CD4-positive, alpha-beta T cell treated with Interleukin-4 for 4 hours (primary cell): Measurements from ENCODE around the gene ANGPTL8.

Experiments
- DNase-seq: peaks from one replicate; pipeline ENCODE4 v3.0.0-alpha.2; 2020

ANGPTL8 gene

DNA sequence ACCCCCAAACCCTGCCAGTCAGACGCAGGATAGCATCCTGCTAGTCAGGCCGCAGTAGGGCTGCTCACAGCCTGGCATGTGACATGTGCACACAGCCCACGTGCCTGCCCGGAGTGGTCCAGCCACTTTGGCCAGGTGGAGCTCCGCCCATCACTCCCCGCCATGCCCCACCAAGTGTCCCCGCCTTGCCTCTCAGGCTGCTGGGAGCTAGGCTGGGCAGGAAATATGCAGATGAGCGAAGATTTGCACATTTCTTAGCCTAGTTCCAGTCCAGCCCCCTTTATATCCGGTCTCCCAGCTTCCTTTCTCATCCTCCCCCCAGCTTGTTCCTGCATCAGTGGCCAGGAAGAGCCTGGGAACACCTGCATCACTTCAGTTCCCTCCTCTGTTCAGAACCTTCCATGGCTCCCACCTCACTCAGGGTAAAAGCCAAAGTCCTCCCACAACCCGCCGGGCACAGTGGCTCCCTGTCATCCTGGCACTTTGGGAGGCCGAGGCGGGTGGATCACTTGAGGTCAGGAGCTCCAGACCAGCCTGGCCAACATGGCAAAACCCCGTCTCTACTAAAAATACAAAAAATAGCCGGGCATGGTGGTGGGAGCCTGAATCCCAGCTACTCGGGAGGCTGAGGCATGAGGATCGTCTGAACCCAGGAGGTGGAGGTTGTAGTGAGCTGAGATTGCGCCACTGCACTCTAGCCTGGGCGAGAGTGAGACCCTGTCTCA lies 25.2 kb downstream of the ANGPTL8 start:
- DNase-seq: no peak

DNA sequence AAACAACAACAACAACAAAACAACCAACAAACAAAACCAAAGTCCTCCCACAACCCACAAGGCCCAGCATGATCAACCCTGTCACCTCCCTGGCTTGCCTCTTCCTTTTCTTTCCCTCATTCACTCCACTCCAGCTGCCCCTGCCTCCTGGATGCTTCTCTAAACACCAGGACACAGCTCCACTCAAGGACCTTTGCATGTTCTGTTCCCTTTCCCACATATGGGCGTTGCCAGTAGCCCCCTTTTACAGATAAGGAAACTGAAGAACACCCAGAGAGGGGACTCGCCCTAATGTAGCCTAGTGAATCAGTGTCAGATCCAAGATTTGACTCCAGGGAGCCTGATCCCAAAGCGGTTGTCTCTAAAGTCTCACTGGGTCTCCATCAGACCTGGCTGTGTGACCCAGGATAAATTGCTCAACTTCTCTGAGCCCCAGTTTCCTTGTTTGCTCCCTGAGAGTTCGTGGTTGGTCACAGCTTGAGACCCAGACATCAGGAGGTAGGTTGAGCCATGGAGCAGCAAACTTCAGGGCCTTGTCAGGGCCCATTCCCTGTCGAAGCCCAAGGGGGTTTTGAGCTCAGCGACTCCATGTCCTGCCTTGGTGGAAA lies 25.9 kb downstream of the ANGPTL8 start:
- DNase-seq: no peak

DNA sequence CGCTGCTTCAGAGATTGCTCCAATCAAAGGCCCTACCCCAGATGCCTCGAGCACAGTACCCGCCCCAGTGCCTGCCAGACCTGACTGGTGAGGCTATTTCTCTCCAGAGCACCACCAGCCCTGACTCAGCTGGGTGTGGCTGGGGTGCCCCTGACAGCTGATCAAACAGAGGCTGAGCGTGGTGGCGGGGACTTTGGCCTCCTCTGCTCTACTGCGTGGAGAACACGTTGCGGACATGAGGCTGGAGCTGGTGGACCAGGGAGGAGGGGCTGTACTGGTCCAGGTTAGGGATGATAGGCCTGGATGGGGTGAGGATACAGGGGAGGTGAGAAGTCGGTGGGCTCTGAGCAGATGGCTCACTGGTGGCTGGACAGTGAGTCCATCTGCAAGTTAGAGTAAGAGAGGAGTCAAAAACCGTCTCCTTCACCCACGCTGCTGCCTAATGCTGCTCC lies 26.4 kb downstream of the ANGPTL8 start:
- no peak for DNase-seq

DNA sequence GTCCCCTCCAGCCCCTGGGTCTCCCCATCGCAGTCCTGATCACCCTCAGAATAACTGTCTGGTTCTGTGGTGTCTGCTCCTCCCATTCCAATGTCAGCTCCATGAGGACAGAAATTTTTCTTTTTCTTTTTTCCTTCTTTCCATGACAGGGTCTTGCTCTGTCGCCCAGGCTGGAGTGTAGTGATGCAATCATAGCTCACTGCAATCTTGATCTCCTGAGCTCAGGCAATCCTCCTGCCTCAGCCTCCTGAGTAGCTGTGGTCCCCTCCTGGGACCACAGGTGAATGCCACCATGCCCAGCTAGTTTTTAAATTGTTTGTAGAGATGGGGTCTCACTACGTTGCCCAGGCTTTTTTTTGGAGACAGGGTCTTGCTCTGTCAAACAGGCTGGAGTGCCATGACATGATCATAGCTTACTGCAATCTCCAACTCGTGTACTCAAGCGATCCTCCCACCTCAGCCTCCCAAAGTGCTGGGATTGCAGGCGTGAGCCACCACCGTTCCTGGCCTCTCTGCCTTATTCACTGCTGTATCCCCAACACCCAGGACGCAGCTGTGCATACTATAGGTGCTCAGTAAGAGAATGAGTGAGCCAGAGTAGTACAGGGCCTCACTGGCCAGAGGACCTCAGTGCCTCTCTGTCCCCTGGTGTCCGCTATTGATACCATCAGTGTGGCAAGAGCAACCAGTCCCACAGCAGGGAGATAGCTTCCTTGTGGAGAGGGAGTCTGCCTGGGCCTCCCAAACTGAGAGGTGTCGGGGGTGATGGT lies 28.1 kb downstream of the ANGPTL8 start:
- DNase-seq: no peak

DNA sequence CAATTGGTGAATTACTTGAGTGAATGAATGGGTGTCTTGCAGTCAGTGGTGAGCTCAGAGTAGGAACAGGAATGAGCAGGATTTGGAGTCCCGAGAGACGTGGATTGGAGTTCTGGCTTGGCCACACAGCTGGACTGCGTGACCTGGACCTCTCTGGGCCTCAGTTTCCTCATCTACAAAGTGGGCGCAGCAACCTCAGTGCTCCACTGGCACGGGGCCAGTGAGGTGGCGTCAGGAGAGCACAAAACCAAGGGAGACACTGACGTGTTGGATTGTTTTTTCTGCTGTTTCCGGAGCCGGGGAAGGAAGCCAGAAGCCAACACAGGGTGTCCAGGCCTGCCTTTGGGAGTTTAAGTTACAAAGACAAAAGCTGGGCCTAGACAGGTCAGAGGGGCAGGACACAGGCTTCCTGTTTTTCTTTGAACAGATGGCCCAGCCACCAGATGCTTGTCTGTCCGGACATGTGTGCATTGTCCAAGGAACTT lies 29.4 kb downstream of the ANGPTL8 start:
- no peak for DNase-seq

DNA sequence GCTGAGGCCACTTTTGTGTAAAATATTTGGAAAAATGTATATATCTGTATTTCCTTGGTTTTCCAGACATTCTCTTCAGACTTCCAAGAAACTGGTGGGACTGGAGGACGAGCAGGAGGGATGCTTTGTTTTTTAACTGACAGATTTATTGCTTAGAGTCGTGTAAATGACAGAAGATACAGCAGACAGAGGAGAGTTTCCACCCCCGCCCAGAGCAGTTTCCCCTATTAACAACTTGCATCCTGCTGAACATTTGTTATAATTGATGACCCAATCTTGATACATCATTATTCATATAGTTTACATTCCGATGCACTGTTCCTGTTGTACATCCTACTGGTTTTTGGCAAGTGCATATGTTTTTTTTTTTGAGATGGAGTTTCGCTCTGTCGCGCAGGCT lies 30.0 kb downstream of the ANGPTL8 start:
- no peak for DNase-seq

DNA sequence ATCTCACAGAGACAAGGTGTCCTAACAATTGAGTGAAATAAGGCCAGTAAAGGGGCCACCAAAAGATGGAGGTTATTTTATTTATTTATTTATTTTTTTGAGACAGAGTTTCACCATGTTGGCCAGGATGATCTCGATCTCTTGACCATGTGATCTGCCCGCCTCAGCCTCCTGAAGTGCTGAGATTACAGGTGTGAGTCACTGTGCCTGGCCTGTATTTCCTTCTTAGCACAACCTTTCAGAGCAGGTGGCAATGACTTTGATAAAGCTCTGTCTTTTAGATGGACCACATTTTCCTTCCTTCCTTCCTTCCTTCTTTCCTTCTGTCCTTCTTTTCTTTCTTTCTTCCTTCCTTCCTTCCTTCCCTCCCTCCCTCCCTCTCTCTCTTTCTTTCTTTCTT lies 33.9 kb downstream of the ANGPTL8 start:
- DNase-seq: no peak

DNA sequence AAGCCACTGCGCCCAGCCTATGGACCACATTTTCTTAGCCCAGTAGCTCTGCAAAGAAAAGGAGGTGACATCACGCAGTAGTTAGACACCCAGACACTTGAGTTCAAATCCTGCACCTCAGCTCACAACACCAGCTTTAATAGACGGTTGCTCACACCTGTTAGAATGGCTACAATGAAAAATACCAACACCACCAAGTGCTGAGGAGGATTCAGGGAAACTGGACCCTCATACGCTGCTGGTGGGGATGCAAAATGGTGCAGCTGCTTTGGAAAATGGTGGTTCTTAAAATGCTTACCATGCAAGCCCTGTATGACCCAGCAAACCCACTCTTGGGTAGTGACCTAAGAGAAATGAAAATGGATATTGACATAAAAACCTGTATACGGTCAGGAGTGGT lies 34.6 kb downstream of the ANGPTL8 start:
- no peak for DNase-seq

DNA sequence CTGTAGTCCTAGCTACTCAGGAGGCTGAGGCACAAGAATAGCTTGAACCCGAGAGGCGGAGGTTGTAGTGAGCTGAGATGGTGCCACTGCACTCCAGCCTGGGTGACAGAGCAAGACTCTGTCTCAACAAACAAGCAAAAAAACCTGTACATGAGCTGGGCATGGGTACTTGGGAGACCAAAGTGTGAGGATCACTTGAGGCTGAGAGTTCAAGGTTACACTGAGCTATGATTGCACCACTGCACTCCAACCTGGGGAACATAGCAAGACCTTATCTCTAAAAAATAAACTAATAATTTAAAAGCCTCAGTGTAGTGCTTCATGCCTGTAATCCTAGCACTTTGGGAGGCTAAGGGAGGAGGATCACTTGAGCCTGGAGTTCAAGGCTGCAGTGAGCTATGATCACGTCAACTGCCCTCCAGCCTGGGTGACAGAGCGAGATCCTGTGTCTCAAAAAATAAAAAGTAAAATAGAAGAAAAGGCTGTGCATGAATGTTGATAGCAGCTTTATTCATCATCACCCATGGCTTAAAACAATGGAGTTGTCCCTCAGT lies 35.2 kb downstream of the ANGPTL8 start:
- no peak for DNase-seq

DNA sequence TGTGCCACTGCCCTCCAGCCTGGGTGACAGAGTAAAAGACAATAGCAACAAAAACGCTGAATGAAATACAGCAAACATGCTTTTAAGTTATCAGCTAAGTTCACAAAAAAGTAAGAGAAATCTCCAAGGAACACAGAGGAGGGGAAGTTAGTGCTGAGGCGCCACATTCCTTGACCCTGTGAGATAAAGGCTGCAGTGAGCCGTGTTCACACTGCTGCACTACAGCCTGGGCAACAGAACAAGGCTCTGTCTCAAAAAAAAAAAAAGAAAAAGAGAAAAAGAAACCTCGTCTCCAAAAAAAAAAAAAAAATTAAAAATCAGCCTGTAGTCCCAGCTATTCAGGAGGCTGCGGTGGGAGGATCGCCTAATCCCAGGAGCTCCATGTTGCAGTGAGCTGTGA lies 39.3 kb downstream of the ANGPTL8 start:
- DNase-seq: no peak

DNA sequence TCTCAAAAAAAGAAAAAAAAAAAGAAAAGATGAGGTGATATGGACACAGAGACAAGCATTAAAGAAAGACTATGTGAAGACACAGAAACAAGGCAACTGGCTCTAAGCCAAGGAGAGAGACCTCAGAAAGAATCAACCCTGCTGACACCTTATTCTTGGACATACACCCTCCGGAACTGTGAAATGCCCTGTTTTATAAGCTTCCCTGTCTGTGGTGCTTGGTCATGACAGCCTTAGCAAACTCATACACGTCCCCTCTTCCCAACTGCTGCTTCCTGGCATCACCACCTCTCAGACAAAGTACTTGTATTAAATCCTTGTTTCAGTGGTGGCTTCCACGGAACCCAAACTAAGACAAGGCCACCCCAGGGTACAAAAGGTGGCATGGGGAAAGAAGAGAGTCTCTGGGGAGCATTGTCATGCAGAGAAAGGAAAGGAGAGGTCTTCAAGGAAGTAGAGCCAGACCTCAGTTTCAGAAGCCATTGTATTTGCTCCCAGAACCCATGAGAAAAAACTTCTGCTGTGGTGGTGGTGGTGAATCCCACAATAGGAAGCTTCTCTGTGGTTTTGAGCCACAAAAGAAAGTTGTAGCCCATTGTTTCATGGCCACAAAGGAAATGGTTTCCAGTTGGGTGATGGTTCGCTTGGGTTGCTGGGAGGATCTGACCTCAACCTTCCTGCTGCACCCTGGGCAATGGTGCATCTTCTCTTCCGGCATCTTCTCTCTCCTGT lies 40.3 kb downstream of the ANGPTL8 start:
- DNase-seq: peak; percentile 48

DNA sequence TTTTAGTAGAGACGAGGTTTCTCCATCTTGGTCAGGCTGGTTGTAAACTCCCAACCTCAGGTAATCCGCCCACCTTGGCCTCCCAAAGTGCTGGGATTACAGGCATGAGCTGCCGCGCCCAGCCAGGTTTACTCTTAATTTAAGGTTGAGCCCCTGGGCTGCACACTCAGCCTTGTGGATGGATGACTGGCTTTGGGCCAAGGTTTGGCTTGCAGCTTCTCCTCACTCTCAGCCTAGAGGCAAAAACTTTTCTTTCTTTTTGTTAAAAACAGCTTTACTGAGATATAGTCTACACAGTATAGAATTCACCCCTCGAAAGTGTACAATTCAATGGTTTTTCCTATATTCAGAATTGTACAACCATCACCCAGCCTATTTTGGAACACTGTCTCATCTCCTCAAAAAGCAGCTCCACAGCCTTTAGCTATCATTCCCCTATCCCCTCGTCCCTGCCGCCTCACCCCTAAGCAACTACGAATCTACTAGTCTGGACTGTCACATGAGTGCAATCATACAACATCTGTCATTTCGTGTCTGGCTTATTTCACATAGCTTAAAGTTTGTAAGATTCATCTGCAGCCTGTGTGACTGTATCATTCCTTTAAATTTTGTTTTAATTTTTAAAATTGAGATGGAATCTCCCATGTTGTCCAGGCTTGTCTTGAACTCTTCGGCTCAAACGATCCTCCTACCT lies 42.1 kb downstream of the ANGPTL8 start:
- DNase-seq: no peak

DNA sequence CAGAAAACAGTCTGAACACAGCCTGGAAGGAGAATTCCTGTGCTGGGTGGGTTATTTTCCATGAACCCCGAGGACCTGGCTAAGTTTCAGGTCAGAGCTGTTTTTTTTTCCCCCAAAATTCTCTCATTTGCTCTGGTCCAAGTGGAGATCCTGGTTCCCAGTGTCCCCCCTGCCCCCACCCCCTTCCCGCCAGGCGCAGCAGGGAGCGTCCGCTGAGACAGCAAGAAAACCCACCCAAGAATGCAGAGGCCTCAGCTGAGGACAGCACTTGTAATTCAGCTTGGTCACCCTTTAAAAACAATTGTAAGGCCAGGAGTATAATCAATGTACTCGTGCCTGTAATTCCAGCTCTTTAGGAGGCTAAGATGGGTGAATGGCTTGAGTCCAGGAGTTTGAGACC lies 45.1 kb downstream of the ANGPTL8 start:
- DNase-seq: no peak

DNA sequence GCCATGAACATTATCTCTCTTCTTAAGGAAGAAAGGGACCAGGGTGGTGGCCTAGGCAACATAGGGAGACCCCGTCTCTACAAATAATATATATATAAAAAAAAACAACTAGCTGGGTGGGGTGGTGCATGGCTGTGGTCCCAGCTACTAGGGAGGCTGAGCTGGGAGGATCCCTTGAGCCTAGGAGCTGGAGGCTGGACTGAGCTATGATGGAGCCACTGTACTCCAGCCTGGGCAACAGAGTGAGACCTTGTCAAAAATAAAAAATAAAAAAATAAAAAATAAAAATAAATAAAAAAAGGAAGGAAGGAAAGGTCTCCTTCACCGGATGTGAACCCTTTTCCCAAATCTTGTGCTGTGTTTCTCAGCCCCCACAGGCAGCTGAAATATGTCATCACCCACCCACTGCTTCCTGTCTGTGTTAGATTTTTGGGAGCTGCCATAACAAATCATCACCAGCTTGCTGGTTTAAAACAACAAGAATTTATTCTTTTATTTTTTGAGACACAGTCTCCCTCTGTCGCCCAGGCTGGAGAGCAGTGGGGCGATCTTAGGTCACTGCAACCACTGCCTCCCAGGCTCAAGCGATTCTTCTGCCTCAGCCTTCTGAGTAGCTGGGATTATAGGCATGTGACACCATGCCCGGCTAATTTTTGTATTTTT lies 47.0 kb downstream of the ANGPTL8 start:
- no peak for DNase-seq

DNA sequence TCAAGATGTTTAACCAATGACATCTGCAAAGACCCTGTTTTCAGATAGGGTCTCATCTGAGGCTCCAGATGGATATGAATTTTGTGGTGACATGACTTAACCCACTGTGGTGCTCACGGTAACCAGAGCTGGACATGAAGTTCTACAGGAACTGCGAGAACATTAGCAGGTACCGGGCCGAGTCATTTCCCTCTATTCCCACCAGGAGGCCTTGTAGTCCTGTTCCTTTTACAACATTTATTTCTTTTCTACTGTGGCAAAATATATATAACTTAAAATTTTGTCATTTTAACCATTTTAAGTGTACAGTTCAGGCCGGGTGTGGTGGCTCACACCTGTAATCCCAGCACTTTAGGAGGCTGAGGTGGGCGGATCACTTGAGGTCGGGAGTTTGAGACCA lies 48.9 kb downstream of the ANGPTL8 start:
- no peak for DNase-seq

DNA sequence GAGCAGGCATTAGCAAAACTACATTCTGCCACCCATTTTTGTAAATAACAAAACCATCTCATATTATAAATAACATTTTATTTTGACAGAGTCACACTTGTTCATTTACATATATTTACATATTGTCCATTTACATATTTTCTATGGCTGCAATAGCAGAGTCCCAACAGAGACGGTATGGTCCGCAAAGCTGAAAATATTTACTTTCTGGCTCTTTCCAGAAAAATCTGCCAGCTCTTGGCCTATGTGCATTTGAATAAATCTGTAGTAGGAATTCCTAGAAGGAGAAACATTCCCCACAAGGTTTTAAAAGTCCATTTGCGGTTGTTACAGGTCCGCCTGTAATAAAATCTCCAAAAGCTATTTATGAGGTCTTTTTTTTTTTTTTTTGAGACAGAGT lies 50.8 kb downstream of the ANGPTL8 start:
- no peak for DNase-seq

DNA sequence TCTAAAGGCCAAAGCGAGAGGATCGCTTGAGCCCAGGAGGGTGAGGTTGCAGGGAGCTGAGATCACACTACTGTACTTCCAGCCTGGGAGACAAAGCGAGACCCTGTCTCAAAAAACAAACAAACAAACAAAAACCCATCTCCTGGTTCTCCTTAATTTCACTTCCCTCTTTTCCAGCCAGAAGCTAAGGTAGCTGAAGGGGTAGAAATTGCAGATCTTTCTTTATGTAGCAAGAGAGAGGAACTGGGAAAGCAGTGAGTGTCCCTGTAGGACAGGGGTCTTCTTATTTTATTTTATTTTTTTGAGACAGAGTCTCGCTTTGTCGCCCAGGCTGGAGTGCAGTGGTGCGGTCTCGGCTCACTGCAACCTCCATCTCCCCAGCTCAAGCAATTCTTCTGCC lies 52.0 kb downstream of the ANGPTL8 start:
- no peak for DNase-seq
